IPS-NIHi7 (cell line): Measurements from ENCODE around the gene SWSAP1.
"Not testable (repeated sequence)": the region's sequence is repeated elsewhere in the genome, so short reads cannot be mapped to it uniquely, and the experiment has no call there.

Source experiments
- DNase-seq: peaks from one replicate; pipeline ENCODE4 v3.0.0; 2012; ENCODE audit warnings: mixed read lengths; ENCODE audit errors: extremely low spot score

SWSAP1 gene

GRCh38 chr19:11378319-11379189, 4.1 kb downstream of the SWSAP1 start:
- peak; percentile 48 for DNase-seq

- not testable (repeated sequence) for DNase-seq
Measured at GRCh38 chr19:11379269-11379845, 4.9 kb downstream of the SWSAP1 start.

GRCh38 chr19:11379857-11380350, 5.4 kb downstream of the SWSAP1 start:
- no peak for DNase-seq

- DNase-seq = peak; percentile 93
Measured at GRCh38 chr19:11380653-11381537, 6.4 kb downstream of the SWSAP1 start.

- DNase-seq = peak; percentile 62
Measured at GRCh38 chr19:11382898-11383705, 8.6 kb downstream of the SWSAP1 start.

GRCh38 chr19:11383706-11384048, 9.2 kb downstream of the SWSAP1 start:
- no peak for DNase-seq

GRCh38 chr19:11384778-11385129, 10.3 kb downstream of the SWSAP1 start:
- no peak for DNase-seq

GRCh38 chr19:11387162-11388034, 12.9 kb downstream of the SWSAP1 start:
- no peak for DNase-seq

GRCh38 chr19:11390359-11390758, 15.9 kb downstream of the SWSAP1 start:
- DNase-seq = no peak

GRCh38 chr19:11390933-11391680, 16.6 kb downstream of the SWSAP1 start:
- no peak for DNase-seq

- DNase-seq = peak; percentile 7
Measured at GRCh38 chr19:11397089-11397610, 22.7 kb downstream of the SWSAP1 start.

GRCh38 chr19:11399667-11400066, 25.2 kb downstream of the SWSAP1 start:
- DNase-seq = no peak

GRCh38 chr19:11400798-11401197, 26.3 kb downstream of the SWSAP1 start:
- no peak for DNase-seq

- peak; percentile 3 for DNase-seq
Measured at GRCh38 chr19:11401808-11402543, 27.5 kb downstream of the SWSAP1 start.

GRCh38 chr19:11404588-11405222, 30.2 kb downstream of the SWSAP1 start:
- peak; percentile 9 for DNase-seq

GRCh38 chr19:11405846-11406643, 31.6 kb downstream of the SWSAP1 start:
- peak; percentile 76 for DNase-seq

- DNase-seq = not testable (repeated sequence)
Measured at GRCh38 chr19:11406703-11407236, 32.3 kb downstream of the SWSAP1 start.
